Measurements from ENCODE around the gene MARCHF11. TPM values are rescaled to one million over a fixed set of nuclear protein-coding genes. Genes with fewer than 3 reads are reported as not detected.

The MARCHF11 gene
- total RNA-seq, 1 donor from 2014 or later: 1.1 TPM

DNA sequence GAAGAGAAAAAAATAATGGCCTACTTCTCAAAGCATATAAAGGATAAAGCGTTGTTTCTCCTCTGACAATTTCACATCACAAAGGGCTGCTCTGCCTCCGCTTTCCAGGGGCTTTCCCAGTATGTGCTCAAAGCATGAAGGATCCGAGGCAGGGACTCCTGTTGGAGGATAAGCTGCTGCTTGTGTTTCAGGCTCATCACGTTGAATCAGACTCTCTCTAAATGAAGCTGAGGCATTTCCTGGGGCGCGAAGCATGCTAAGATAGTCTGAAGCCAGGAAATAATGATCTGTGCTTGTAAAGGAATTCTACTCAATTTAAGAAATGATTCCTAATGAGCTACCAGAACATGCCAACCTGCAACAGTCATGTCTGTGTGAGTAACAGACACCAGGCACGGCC lies 97.5 kb downstream of the MARCHF11 start:
- Mint-ChIP-seq H3K4me1 (peaks cover 10% of the 10 kb centered on the region), H3K36me3 (ENCODE audit: low read depth) (no peaks in the 10 kb centered on the region), H3K27ac (ENCODE audit: unreplicated experiment) (no peak overlapping the region), H3K9me3 (peaks cover 10% of the 10 kb centered on the region), H3K4me3 (no peak overlapping the region), H3K27me3 (ENCODE audit: low read depth) (no peaks in the 10 kb centered on the region)
- DNase-seq (ENCODE audit: low read depth, low spot score): no peak
- TF ChIP-seq CTCF (conservative IDR thresholded peaks at IDR 0.05): no peak

GRCh38 chr5:16081376-16081955 lies 98.1 kb downstream of the MARCHF11 start:
- DNase-seq (ENCODE audit: low read depth, low spot score): no peak
- Mint-ChIP-seq H3K9me3 (peaks cover 10% of the 10 kb centered on the region), H3K36me3 (ENCODE audit: low read depth) (no peaks in the 10 kb centered on the region), H3K4me1 (peaks cover 10% of the 10 kb centered on the region), H3K27ac (ENCODE audit: unreplicated experiment) (no peak overlapping the region), H3K27me3 (ENCODE audit: low read depth) (no peaks in the 10 kb centered on the region), H3K4me3 (no peak overlapping the region)
- no peak for TF ChIP-seq CTCF (conservative IDR thresholded peaks at IDR 0.05)

DNA sequence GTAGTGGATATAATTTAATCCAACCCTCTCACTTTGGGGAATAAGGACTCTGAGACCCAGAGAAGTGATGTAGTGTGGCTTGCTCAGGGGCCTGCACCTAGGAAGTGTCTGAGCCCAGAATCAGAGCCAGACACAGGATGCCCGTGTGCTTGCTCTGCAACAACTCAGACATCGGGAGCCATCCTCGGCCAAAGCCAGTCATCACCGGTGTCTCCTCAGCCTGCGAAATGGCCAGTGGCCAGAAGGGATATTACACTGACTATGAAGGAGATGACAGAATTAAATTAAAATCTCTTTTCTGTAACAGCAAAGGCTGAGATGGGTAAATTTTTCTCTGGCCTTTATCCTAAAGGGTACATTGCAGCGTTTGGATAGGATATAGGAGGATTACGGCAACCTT lies 102.9 kb downstream of the MARCHF11 start:
- Mint-ChIP-seq H3K9me3 (peaks cover 10% of the 10 kb centered on the region), H3K4me1 (peaks cover 10% of the 10 kb centered on the region), H3K27me3 (ENCODE audit: low read depth) (no peaks in the 10 kb centered on the region), H3K27ac (ENCODE audit: unreplicated experiment) (no peak overlapping the region), H3K4me3 (no peak overlapping the region), H3K36me3 (ENCODE audit: low read depth) (no peaks in the 10 kb centered on the region)
- no peak for DNase-seq (ENCODE audit: low read depth, low spot score)
- TF ChIP-seq CTCF (conservative IDR thresholded peaks at IDR 0.05): no peak

GRCh38 chr5:16074358-16074757 lies 105.2 kb downstream of the MARCHF11 start:
- Mint-ChIP-seq H3K27me3 (ENCODE audit: low read depth) (no peaks in the 10 kb centered on the region), H3K4me1 (no peaks in the 10 kb centered on the region), H3K9me3 (peaks cover 3% of the 10 kb centered on the region), H3K27ac (ENCODE audit: unreplicated experiment) (no peak overlapping the region), H3K36me3 (ENCODE audit: low read depth) (no peaks in the 10 kb centered on the region), H3K4me3 (no peak overlapping the region)
- TF ChIP-seq CTCF (conservative IDR thresholded peaks at IDR 0.05): no peak
- no peak for DNase-seq (ENCODE audit: low read depth, low spot score)

DNA sequence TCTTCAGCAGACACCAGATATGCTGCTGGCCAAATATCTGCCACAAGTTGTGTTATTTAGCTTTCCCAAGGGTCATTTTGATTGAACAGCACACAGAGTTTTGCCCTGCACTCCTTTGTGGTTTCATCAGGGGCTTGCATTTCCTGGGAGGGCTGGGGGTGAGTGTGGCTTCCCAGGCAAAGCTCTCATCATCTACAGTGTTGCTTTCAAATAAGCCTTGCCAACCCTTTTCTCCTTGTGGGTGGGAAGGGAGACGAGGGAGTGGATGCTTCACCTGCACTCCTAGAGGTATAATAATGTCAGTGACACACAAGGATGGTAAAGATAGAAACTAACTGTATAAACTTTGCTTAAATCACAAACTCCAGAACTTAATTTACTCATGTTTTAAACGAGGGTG lies 107.0 kb downstream of the MARCHF11 start:
- no peak overlapping the region for H3K4me3 Mint-ChIP-seq
- no peaks in the 10 kb centered on the region for H3K4me1 Mint-ChIP-seq
- H3K36me3 Mint-ChIP-seq (ENCODE audit: low read depth): no peaks in the 10 kb centered on the region
- no peak for TF ChIP-seq CTCF (conservative IDR thresholded peaks at IDR 0.05)
- H3K27ac Mint-ChIP-seq (ENCODE audit: unreplicated experiment): no peak overlapping the region
- no peak for DNase-seq (ENCODE audit: low read depth, low spot score)
- H3K9me3 Mint-ChIP-seq: no peaks in the 10 kb centered on the region
- peaks cover 7% of the 10 kb centered on the region for H3K27me3 Mint-ChIP-seq (ENCODE audit: low read depth)

All from neural crest cell (in vitro differentiated cells).